ENCODE results near the gene CENPP.
"Not testable (repeated sequence)": the region's sequence is repeated elsewhere in the genome, so short reads cannot be mapped to it uniquely, and the experiment has no call there.

The CENPP gene

GRCh38 chr9:92380603-92381002 is 54.9 kb downstream of the CENPP start:
- DNase-seq (ENCODE audit: low read depth), result no peak

- DNase-seq (ENCODE audit: low read depth), result no peak
Measured at GRCh38 chr9:92381775-92382174, 56.0 kb downstream of the CENPP start.

GRCh38 chr9:92384375-92384774 is 58.6 kb downstream of the CENPP start:
- no peak for DNase-seq (ENCODE audit: low read depth)

GRCh38 chr9:92385001-92385400 is 59.2 kb downstream of the CENPP start:
- no peak for DNase-seq (ENCODE audit: low read depth)

GRCh38 chr9:92385477-92385876 is 59.7 kb downstream of the CENPP start:
- no peak for DNase-seq (ENCODE audit: low read depth)

- DNase-seq (ENCODE audit: low read depth), result no peak
Measured at GRCh38 chr9:92385953-92386352, 60.2 kb downstream of the CENPP start.

- no peak for DNase-seq (ENCODE audit: low read depth)
Measured at GRCh38 chr9:92392690-92393089, 66.9 kb downstream of the CENPP start.

GRCh38 chr9:92393686-92394085 is 67.9 kb downstream of the CENPP start:
- DNase-seq (ENCODE audit: low read depth), result no peak

- DNase-seq (ENCODE audit: low read depth), result no peak
Measured at GRCh38 chr9:92395617-92396016, 69.9 kb downstream of the CENPP start.

GRCh38 chr9:92397853-92398252 is 72.1 kb downstream of the CENPP start:
- no peak for DNase-seq (ENCODE audit: low read depth)

- no peak for DNase-seq (ENCODE audit: low read depth)
Measured at GRCh38 chr9:92402360-92402759, 76.6 kb downstream of the CENPP start.

- no peak for DNase-seq (ENCODE audit: low read depth)
Measured at GRCh38 chr9:92402826-92403745, 77.3 kb downstream of the CENPP start.

- no peak for DNase-seq (ENCODE audit: low read depth)
Measured at GRCh38 chr9:92404042-92404836, 78.5 kb downstream of the CENPP start, which contains the start of gene OGN. Gene OGN, minus strand, starts transcription at chr9:92404578. Its CDS starts 1,171 bp downstream, at chr9:92403407.

GRCh38 chr9:92405818-92406217 is 80.1 kb downstream of the CENPP start:
- no peak for DNase-seq (ENCODE audit: low read depth)

GRCh38 chr9:92406477-92406876 is 80.7 kb downstream of the CENPP start:
- DNase-seq (ENCODE audit: low read depth), result no peak

- no peak for DNase-seq (ENCODE audit: low read depth)
Measured at GRCh38 chr9:92407818-92408217, 82.1 kb downstream of the CENPP start.

GRCh38 chr9:92408747-92409478 is 83.2 kb downstream of the CENPP start:
- no peak for DNase-seq (ENCODE audit: low read depth)

- not testable (repeated sequence) for DNase-seq (ENCODE audit: low read depth)
Measured at GRCh38 chr9:92411157-92411556, 85.4 kb downstream of the CENPP start.

GRCh38 chr9:92414566-92414965 is 88.8 kb downstream of the CENPP start:
- DNase-seq (ENCODE audit: low read depth), result no peak

- no peak for DNase-seq (ENCODE audit: low read depth)
Measured at GRCh38 chr9:92422611-92423338, 97.0 kb downstream of the CENPP start.

- no peak for DNase-seq (ENCODE audit: low read depth)
Measured at GRCh38 chr9:92423612-92424011, 97.9 kb downstream of the CENPP start.

GRCh38 chr9:92424340-92424739 is 98.6 kb downstream of the CENPP start, which contains the start of gene OMD:
Gene OMD, minus strand, starts transcription at chr9:92424471. Its CDS starts 6,913 bp downstream, at chr9:92417558.
- DNase-seq (ENCODE audit: low read depth), result no peak

All from stimulated activated CD8-positive, alpha-beta memory T cell treated with anti-CD3 and anti-CD28 coated beads, Interleukin-15, amount 100 ng/mL, for 1 hour (primary cell).